ENCODE results near the gene AQP5.

The AQP5 gene

GRCh38 chr12:49956663-49957569 is 4.8 kb upstream of the AQP5 start:
- H3K27me3 ChIP-seq (ENCODE audit: insufficient read depth, low read length), result no peaks in the 10 kb centered on the region
- peaks cover 18% of the 10 kb centered on the region for H3K4me1 ChIP-seq (ENCODE audit: insufficient read depth, low read length)
- no peak overlapping the region for H2AFZ ChIP-seq (ENCODE audit: low read depth, low read length)
- H3K9me3 ChIP-seq (ENCODE audit: low read length), result no peaks in the 10 kb centered on the region
- no peak overlapping the region for H3K4me3 ChIP-seq (ENCODE audit: low read length)
- H3K36me3 ChIP-seq (ENCODE audit: insufficient read depth, low read length), result no peaks in the 10 kb centered on the region

GRCh38 chr12:49957570-49957967 is 4.1 kb upstream of the AQP5 start:
- Histone ChIP-seq H3K27me3 (ENCODE audit: insufficient read depth, low read length) (no peaks in the 10 kb centered on the region), H3K36me3 (ENCODE audit: insufficient read depth, low read length) (no peaks in the 10 kb centered on the region), H3K4me1 (ENCODE audit: insufficient read depth, low read length) (peaks cover 18% of the 10 kb centered on the region), H3K4me3 (ENCODE audit: low read length) (no peak overlapping the region), H2AFZ (ENCODE audit: low read depth, low read length) (no peak overlapping the region), H3K9me3 (ENCODE audit: low read length) (no peaks in the 10 kb centered on the region)

- H2AFZ ChIP-seq (ENCODE audit: low read depth, low read length), result no peak overlapping the region
- no peaks in the 10 kb centered on the region for H3K9me3 ChIP-seq (ENCODE audit: low read length)
- no peaks in the 10 kb centered on the region for H3K27me3 ChIP-seq (ENCODE audit: insufficient read depth, low read length)
- no peaks in the 10 kb centered on the region for H3K36me3 ChIP-seq (ENCODE audit: insufficient read depth, low read length)
- H3K4me3 ChIP-seq (ENCODE audit: low read length), result no peak overlapping the region
- H3K4me1 ChIP-seq (ENCODE audit: insufficient read depth, low read length), result peaks cover 18% of the 10 kb centered on the region
Measured at GRCh38 chr12:49959685-49960473, 1.8 kb upstream of the AQP5 start.

GRCh38 chr12:49960474-49961110 is 1.1 kb upstream of the AQP5 start:
- H2AFZ ChIP-seq (ENCODE audit: low read depth, low read length), result no peak overlapping the region
- no peaks in the 10 kb centered on the region for H3K27me3 ChIP-seq (ENCODE audit: insufficient read depth, low read length)
- no peaks in the 10 kb centered on the region for H3K36me3 ChIP-seq (ENCODE audit: insufficient read depth, low read length)
- H3K4me3 ChIP-seq (ENCODE audit: low read length), result no peak overlapping the region
- peaks cover 18% of the 10 kb centered on the region for H3K4me1 ChIP-seq (ENCODE audit: insufficient read depth, low read length)
- H3K9me3 ChIP-seq (ENCODE audit: low read length), result no peaks in the 10 kb centered on the region

- Histone ChIP-seq H2AFZ (ENCODE audit: low read depth, low read length) (no peak overlapping the region), H3K36me3 (ENCODE audit: insufficient read depth, low read length) (no peaks in the 10 kb centered on the region), H3K4me3 (ENCODE audit: low read length) (no peak overlapping the region), H3K4me1 (ENCODE audit: insufficient read depth, low read length) (peaks cover 19% of the 10 kb centered on the region), H3K9me3 (ENCODE audit: low read length) (no peaks in the 10 kb centered on the region), H3K27me3 (ENCODE audit: insufficient read depth, low read length) (peaks cover 2% of the 10 kb centered on the region)
Measured at GRCh38 chr12:49961993-49962764, 507 bp downstream of the AQP5 start.

GRCh38 chr12:49962861-49963765 is 1.4 kb downstream of the AQP5 start:
- H3K4me1 ChIP-seq (ENCODE audit: insufficient read depth, low read length), result peaks cover 21% of the 10 kb centered on the region
- no peak overlapping the region for H3K4me3 ChIP-seq (ENCODE audit: low read length)
- no peaks in the 10 kb centered on the region for H3K9me3 ChIP-seq (ENCODE audit: low read length)
- H3K27me3 ChIP-seq (ENCODE audit: insufficient read depth, low read length), result peaks cover 2% of the 10 kb centered on the region
- no peak overlapping the region for H2AFZ ChIP-seq (ENCODE audit: low read depth, low read length)
- no peaks in the 10 kb centered on the region for H3K36me3 ChIP-seq (ENCODE audit: insufficient read depth, low read length)

GRCh38 chr12:49963976-49964815 is 2.5 kb downstream of the AQP5 start:
- H3K4me1 ChIP-seq (ENCODE audit: insufficient read depth, low read length), result peaks cover 16% of the 10 kb centered on the region
- no peak overlapping the region for H2AFZ ChIP-seq (ENCODE audit: low read depth, low read length)
- no peaks in the 10 kb centered on the region for H3K36me3 ChIP-seq (ENCODE audit: insufficient read depth, low read length)
- no peaks in the 10 kb centered on the region for H3K9me3 ChIP-seq (ENCODE audit: low read length)
- H3K4me3 ChIP-seq (ENCODE audit: low read length), result no peak overlapping the region
- H3K27me3 ChIP-seq (ENCODE audit: insufficient read depth, low read length), result peaks cover 2% of the 10 kb centered on the region

- Histone ChIP-seq H3K36me3 (ENCODE audit: insufficient read depth, low read length) (no peaks in the 10 kb centered on the region), H3K9me3 (ENCODE audit: low read length) (no peaks in the 10 kb centered on the region), H2AFZ (ENCODE audit: low read depth, low read length) (no peak overlapping the region), H3K4me3 (ENCODE audit: low read length) (no peak overlapping the region), H3K27me3 (ENCODE audit: insufficient read depth, low read length) (peaks cover 8% of the 10 kb centered on the region), H3K4me1 (ENCODE audit: insufficient read depth, low read length) (peaks cover 7% of the 10 kb centered on the region)
Measured at GRCh38 chr12:49964849-49965624, 3.4 kb downstream of the AQP5 start.

- H2AFZ ChIP-seq (ENCODE audit: low read depth, low read length), result no peak overlapping the region
- no peaks in the 10 kb centered on the region for H3K9me3 ChIP-seq (ENCODE audit: low read length)
- no peaks in the 10 kb centered on the region for H3K36me3 ChIP-seq (ENCODE audit: insufficient read depth, low read length)
- peaks cover 3% of the 10 kb centered on the region for H3K4me1 ChIP-seq (ENCODE audit: insufficient read depth, low read length)
- peaks cover 13% of the 10 kb centered on the region for H3K27me3 ChIP-seq (ENCODE audit: insufficient read depth, low read length)
- H3K4me3 ChIP-seq (ENCODE audit: low read length), result no peak overlapping the region
Measured at GRCh38 chr12:49965836-49966235, 4.2 kb downstream of the AQP5 start.

GRCh38 chr12:49966511-49967041 is 4.9 kb downstream of the AQP5 start:
- Histone ChIP-seq H3K27me3 (ENCODE audit: insufficient read depth, low read length) (peaks cover 19% of the 10 kb centered on the region), H3K4me1 (ENCODE audit: insufficient read depth, low read length) (peaks cover 3% of the 10 kb centered on the region), H3K4me3 (ENCODE audit: low read length) (no peak overlapping the region), H3K9me3 (ENCODE audit: low read length) (no peaks in the 10 kb centered on the region), H2AFZ (ENCODE audit: low read depth, low read length) (no peak overlapping the region), H3K36me3 (ENCODE audit: insufficient read depth, low read length) (no peaks in the 10 kb centered on the region)

All from neuron (in vitro differentiated cells).